ENCODE data around the gene RCL1. TPM values are rescaled to one million over a fixed set of nuclear protein-coding genes. Genes with fewer than 3 reads are reported as not detected.
A peak's percentile ranks its signal among the peaks of the same experiment; 100 is the strongest.

The RCL1 gene
- polyA plus RNA-seq, 2 of the 4 experiments (the other 2 are of a cell fraction), result 25.5 to 27.5 TPM

GRCh38 chr9:4831944-4832343 lies 39.2 kb downstream of the RCL1 start:
- ATAC-seq (no peak), DNase-seq (ENCODE audit: low read depth in 1 of 2, low spot score in 1 of 2) (no peak), FAIRE-seq (no peak)
- Histone ChIP-seq H3K4me2 (peak overlapping the region; percentile 73; the same call in 2 of the 3 replicates), H3K4me3 (no peak overlapping the region), H3K27ac (peak overlapping the region; percentile 70 to 75; a peak in 5 of 6 replicates), H3K9me3 (no peaks in the 10 kb centered on the region), H3K4me1 (peaks cover 66% of the 10 kb centered on the region)
- 94% methylated on average over 3 of the region's 3 CpGs for WGBS (ENCODE audit: missing lambda C conversion rate)
- POLR2A ChIA-PET, result no interaction called here
- TF ChIP-seq BCL3 (IDR thresholded peaks at IDR 0.05) (no peak), EP300 (IDR thresholded peaks at IDR 0.05) (no peak), E2F6 (IDR thresholded peaks at IDR 0.05; ENCODE audit: borderline replicate concordance, low read depth) (no peak), HES2 (IDR thresholded peaks at IDR 0.05) (no peak), RAD21 (conservative IDR thresholded peaks at IDR 0.05 in 1 of 2, IDR thresholded peaks at IDR 0.05 in 1 of 2) (no peak), JUNB (IDR thresholded peaks at IDR 0.05) (no peak), NPAS2 (CRISPR knock-in tag; IDR thresholded peaks at IDR 0.05; ENCODE audit: borderline replicate concordance) (no peak), KDM5A (IDR thresholded peaks at IDR 0.05) (no peak), ELK1 (IDR thresholded peaks at IDR 0.05; ENCODE audit: low read depth, low read length) (no peak), CBX2 (IDR thresholded peaks at IDR 0.05; ENCODE audit: borderline replicate concordance, low read depth) (no peak), SREBF2 (IDR thresholded peaks at IDR 0.05) (no peak), ZFP36 (IDR thresholded peaks at IDR 0.05; ENCODE audit: borderline replicate concordance, partially characterized antibody) (no peak), GATA3 (IDR thresholded peaks at IDR 0.05; ENCODE audit: borderline replicate concordance) (no peak), KDM1A (IDR thresholded peaks at IDR 0.05; ENCODE audit: low read depth) (no peak), HDAC2 (IDR thresholded peaks at IDR 0.05) (no peak), HEYL (CRISPR knock-in tag; IDR thresholded peaks at IDR 0.05) (no peak), ZC3H11A (IDR thresholded peaks at IDR 0.05) (no peak)
- CTCF ChIA-PET, result interaction anchor here (0.7 to 1.6 kb wide), 5 partner anchors 12 to 73 kb away, joined by 3 to 4 read pairs (median 3); no protein-coding TSS in a partner anchor

GRCh38 chr9:4832786-4833579 lies 40.2 kb downstream of the RCL1 start:
- peak; percentile 92 to 95 for ATAC-seq

More at GRCh38 chr9:4832786-4833579, 40.2 kb downstream of the RCL1 start:
- Histone ChIP-seq H3K4me2 (peak overlapping the region; percentile 73), H3K4me1 (peaks cover 74% of the 10 kb centered on the region), H3K9me3 (no peaks in the 10 kb centered on the region), H3K27ac (peak overlapping the region; percentile 70 to 75), H3K4me3 (no peak overlapping the region)
- FAIRE-seq (peak; percentile 39), DNase-seq (ENCODE audit: low read depth in 1 of 2, low spot score in 1 of 2) (peak; percentile 70 to 89)
- TF ChIP-seq GATA3 (IDR thresholded peaks at IDR 0.05; ENCODE audit: borderline replicate concordance) (peak; percentile 69; the same call in 1 of the 2 replicates), CHD4 (IDR thresholded peaks at IDR 0.05; ENCODE audit: borderline replicate concordance) (no peak), RARB (CRISPR knock-in tag; IDR thresholded peaks at IDR 0.05) (0 out of 2 replicates have a peak, but pooled peaks have one; percentile 57), CBX8 (IDR thresholded peaks at IDR 0.05) (no peak), EP300 (IDR thresholded peaks at IDR 0.05) (peak; percentile 19 to 27; a peak in 1 of 5 replicates), JUN (IDR thresholded peaks at IDR 0.05) (peak in 1 of 2 experiments; percentile 45; a peak in 1 of 5 replicates), CHD2 (IDR thresholded peaks at IDR 0.05; ENCODE audit: low read length, partially characterized antibody) (no peak), HEYL (CRISPR knock-in tag; IDR thresholded peaks at IDR 0.05) (no peak), JUNB (IDR thresholded peaks at IDR 0.05) (peak; percentile 92), MAX (IDR thresholded peaks at IDR 0.05) (peak; percentile 61), ZSCAN20 (CRISPR knock-in tag; IDR thresholded peaks at IDR 0.05) (no peak), RAD21 (conservative IDR thresholded peaks at IDR 0.05 in 1 of 2, IDR thresholded peaks at IDR 0.05 in 1 of 2) (0 out of 5 replicates have a peak, but pooled peaks of 1 of the 2 experiments have one; percentile 12), POLR2A (IDR thresholded peaks at IDR 0.05; ENCODE audit: low read length) (no peak), HOXB13 (CRISPR knock-in tag; IDR thresholded peaks at IDR 0.05; ENCODE audit: low read depth) (no peak), ZC3H11A (IDR thresholded peaks at IDR 0.05) (no peak), EHF (CRISPR knock-in tag; IDR thresholded peaks at IDR 0.05) (no peak), RFX5 (IDR thresholded peaks at IDR 0.05) (no peak), PHF8 (IDR thresholded peaks at IDR 0.05; ENCODE audit: borderline replicate concordance, low read depth) (no peak), BHLHE40 (IDR thresholded peaks at IDR 0.05; ENCODE audit: low read depth, low read length) (no peak), FOSL2 (IDR thresholded peaks at IDR 0.05) (peak; percentile 95), FOSL2 (CRISPR knock-in tag; IDR thresholded peaks at IDR 0.05) (peak; percentile 99), BCL3 (IDR thresholded peaks at IDR 0.05) (0 out of 3 replicates have a peak, but pooled peaks have one; percentile 60)
- CTCF ChIA-PET, result interaction anchor here (0.6 to 1.6 kb wide), 7 partner anchors 12 to 152 kb away, joined by 3 to 8 read pairs (median 3); no protein-coding TSS in a partner anchor
- POLR2A ChIA-PET, result interaction anchor here (0.9 to 1.8 kb wide), 2 partner anchors 40 to 767 kb away, joined by 3 to 7 read pairs; partner anchors contain the start of gene RCL1
- WGBS (ENCODE audit: missing lambda C conversion rate), result 33% methylated on average over 7 of the region's 7 CpGs
